ENCODE data around the gene SLC39A3. TPM values are rescaled to one million over a fixed set of nuclear protein-coding genes. Genes with fewer than 3 reads are reported as not detected.

SLC39A3 gene, protein sequence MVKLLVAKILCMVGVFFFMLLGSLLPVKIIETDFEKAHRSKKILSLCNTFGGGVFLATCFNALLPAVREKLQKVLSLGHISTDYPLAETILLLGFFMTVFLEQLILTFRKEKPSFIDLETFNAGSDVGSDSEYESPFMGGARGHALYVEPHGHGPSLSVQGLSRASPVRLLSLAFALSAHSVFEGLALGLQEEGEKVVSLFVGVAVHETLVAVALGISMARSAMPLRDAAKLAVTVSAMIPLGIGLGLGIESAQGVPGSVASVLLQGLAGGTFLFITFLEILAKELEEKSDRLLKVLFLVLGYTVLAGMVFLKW
- total RNA-seq, result 10 to 100 TPM; 19.5 to 22.0 TPM
- long read RNA-seq, donor 1, transcript SLC39A3-201 (3 exons, 1,502 nt), result major isoform, 20 of 28 reads
- long read RNA-seq, donor 1, partial matches to known transcripts, result 4 of 28 reads
- long read RNA-seq, donor 1, other reads (novel, unspliced or antisense), result 2 of 28 reads
- long read RNA-seq, donor 2, transcript SLC39A3-201 (3 exons, 1,502 nt), result major isoform, 137 of 155 reads
- long read RNA-seq, donor 2, partial matches to known transcripts, result 13 of 155 reads
- long read RNA-seq, donor 2, other reads (novel, unspliced or antisense), result 2 of 155 reads

DNA sequence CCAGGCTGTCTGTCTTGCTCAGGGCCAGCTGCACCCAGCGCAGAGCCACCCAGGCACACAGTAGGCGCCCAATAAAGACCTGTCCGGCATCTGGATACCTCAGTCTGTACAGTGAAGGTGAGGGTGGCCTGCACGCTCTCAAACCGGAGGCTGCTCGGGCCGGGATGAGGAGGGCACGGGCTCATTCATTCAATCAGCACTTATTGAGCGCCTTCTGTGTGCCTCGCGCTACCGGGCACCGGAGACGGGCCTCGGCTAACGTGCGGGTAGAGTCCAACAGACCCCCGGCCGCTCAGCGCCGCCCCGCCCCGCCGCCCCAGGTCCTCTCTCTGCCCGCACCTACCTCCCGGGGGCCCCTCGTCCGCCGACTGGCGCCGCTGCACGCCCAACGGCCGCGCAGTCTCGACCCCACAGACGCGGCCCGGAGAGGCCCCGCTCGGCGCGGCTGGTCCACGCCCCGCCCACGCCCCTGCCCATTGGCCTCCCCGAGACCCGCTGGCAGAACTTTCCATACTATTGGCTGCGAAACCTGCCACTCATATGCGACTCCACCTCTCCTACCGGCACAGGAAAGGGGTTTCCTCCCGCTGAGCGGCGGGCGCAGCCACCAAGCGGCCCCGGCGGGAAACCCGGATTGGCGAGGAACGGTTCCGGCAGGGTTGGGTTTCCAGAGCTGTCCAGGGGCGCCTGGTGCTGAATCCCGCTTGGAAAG is at the start of gene SLC39A3:
Gene SLC39A3 (minus strand): TSS at position 416 of the 712 bp plus-strand sequence. CDS start 2,760 bp downstream, outside the sequence.
- intact Hi-C loops (cut with DNase I), result no loop called here
- DNase-seq (ENCODE audit: low spot score), result peak; percentile 99

DNA sequence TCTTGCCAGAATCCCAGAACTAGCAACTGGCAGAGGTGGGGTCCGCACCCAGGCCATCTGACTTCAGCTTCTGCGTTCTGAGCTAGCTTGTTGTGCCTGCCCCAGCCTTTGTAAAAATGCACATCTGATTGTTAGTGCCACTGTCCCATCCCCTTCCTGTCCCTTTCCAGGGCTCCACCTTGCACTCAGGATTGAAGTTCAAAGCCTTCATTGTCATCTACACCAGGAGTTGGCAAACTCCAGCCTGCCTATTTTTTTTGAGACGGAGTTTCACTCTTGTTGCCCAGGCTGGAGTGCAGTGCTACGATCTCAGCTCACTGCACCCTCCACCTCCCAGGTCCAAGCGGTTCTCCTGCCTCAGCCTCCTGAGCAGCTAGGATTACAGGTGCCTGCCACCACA is 48.4 kb upstream of the SLC39A3 start:
- intact Hi-C loops (cut with DNase I), result no loop called here
- no peak for DNase-seq (ENCODE audit: low spot score)

DNA sequence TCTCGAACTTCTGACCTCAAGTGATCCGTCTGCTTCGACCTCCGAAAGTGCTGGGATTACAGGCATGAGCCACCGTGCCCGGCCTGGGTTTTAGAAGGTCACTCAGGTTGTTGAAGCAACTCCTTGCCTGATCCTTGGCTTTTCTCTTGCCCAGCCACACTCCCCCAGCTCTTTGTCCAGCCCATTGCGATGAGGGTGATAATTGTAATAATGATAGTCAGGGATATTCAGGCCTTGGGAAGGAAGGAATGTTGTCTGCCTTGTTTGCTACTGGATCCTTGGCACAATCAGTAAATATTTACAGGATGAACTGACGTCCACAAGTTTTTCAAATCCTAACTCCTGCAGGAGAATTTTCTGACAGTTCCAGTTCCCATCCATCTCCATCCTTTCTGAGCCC is 47.3 kb upstream of the SLC39A3 start:
- DNase-seq (ENCODE audit: low spot score), result no peak
- intact Hi-C loops (cut with DNase I), result no loop called here

DNA sequence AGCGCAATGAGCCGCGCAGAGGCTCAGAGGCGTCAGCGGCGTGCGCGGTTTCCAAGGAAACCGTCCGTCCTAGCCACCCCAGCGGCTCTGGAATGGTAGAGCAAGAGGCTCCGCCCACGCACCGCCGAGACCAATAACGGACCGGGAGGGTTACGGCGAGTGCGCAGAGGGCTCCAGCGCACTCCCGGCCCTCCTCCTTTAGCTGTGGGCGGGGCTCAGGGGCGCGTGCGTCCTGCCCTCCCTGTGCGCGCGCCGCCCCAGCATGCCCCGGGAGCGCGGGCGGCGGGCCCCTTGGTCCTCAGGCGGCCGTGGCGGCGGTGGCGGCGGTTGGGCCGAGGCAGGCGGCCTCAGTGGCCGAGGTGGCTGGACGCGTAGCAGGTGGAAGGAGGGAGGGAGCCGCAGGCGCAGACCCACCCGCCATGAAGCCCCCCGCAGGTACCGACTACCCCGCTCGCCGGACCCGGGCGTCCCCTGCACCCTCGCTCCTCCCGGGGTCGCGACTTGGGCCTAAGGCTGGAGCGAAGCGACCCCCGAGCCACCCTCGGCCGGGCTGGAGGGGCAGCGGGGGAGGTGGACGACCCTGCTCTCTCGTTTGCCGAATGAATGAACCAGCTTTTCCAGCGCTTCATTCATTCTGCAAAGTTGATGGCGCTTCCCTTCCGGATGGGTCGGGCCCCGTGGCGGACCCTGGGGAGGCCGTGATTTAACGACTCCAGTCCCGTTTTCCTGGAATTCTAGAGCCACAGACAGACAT is 45.6 kb upstream of the SLC39A3 start, which contains the start of gene THOP1:
Gene THOP1 (plus strand): TSS at position 260 of the 754 bp plus-strand sequence. CDS start 160 bp downstream, at position 420.
- intact Hi-C loops (cut with DNase I), result no loop called here
- DNase-seq (ENCODE audit: low spot score), result peak; percentile 100

DNA sequence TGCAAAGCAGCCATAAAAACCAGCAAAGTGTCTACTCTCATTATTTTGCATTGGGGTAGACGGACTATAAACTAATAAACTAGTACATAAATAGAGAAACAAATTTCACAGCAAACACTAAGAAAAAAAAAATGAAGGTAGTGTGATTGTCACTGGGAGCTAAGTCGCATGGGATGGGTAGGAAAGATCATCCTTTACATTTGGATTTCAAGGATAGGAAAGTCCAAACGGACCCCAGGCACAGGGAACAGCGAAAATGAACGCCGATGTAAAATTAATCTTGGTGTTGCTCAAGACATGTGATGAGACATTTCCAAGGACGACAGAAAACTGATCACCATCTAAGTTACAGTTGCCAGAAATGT is 43.9 kb upstream of the SLC39A3 start:
- intact Hi-C loops (cut with DNase I), result no loop called here
- no peak for DNase-seq (ENCODE audit: low spot score)

DNA sequence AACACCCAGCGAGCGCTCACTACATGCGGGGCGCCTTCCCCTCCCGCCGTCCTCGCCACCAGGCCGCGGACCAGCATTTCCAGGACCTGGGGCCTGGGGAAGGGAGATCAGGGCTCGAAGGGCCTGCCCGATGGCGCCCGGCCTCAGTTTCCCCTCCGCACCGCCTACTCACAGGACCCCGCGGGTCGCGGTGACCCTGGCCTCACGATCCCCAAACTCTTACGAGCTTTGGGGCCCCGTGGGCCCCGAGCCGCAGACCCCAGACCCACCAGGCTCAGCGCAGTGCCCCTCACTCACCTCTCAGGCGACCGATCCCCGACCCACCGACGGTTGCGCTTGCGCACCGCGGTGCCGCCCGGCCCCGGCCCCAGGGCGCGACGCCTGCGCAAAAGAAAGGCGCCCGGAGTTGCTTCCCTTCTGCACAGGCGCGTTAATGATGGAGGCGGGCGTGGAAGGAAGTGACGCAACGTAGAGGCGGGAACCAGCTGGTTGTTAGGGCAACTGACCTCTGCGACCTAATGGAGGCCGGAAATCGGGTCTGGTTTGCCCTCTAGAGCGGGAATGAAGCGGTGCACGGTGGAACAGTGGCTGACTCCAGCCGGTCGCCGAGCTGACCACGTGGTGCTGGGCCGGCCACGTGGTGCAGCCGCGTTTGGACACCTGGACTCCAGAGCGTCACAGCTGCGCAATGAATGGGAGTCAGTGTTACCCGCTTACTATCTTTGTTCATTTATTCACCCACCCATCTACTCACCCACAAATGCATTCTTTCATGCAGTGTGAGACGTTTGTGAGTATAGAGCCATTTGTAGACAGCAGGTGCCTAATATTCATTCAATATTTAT is 43.3 kb upstream of the SLC39A3 start, which contains the start of gene SGTA:
Gene SGTA (minus strand): TSS at position 338 of the 845 bp plus-strand sequence. CDS start 14,205 bp downstream, outside the sequence.
- DNase-seq (ENCODE audit: low spot score), result peak; percentile 99
- intact Hi-C loops (cut with DNase I), result no loop called here

DNA sequence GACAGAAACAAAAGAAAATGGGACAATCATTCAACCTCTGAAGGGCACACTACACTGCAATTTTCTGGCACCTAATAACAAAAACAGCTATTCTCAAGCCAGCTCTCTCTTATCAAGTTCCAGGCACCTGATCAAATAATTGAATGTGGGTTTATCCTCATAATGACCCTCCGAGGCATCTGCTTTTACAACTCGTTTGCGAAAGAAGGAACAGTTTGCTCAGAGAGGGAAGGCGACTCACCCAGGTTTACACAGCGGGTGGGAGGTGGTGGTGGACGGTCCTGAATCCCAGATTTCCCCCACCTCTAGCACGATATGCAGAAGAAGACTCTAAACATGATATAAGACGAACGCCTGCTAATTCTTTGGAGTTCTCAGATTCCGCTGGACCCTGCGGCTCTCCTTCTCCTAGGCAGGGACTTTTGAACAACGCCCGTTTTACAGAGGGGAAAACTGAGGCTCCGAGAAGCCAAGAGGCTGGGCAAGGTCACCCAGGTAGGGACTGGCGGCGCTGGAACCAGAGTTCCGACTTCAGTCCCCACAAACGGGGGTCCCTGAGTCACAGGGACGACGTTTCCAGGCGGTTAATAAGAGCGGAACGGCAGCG is 42.6 kb upstream of the SLC39A3 start:
- DNase-seq (ENCODE audit: low spot score), result no peak
- intact Hi-C loops (cut with DNase I), result no loop called here

DNA sequence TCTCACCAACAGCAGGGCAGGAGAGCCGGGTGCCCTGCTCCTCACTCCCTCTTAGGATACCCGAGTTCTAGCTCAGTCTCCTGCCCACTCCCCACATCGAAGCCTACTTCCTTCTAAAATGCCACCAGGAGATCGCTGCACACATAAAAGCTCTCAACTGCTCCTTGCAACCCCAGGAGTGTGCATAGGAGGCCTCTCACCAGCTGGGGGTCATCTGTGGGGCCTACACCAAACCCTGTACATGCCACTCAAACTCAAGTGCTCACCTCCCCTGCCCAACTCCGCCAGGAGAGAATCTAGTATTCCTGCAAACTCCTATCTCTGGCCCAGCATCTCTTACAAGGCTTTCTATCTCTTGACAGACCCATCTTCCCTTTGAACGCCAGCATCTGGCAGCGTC is 40.5 kb upstream of the SLC39A3 start:
- intact Hi-C loops (cut with DNase I), result no loop called here
- no peak for DNase-seq (ENCODE audit: low spot score)

DNA sequence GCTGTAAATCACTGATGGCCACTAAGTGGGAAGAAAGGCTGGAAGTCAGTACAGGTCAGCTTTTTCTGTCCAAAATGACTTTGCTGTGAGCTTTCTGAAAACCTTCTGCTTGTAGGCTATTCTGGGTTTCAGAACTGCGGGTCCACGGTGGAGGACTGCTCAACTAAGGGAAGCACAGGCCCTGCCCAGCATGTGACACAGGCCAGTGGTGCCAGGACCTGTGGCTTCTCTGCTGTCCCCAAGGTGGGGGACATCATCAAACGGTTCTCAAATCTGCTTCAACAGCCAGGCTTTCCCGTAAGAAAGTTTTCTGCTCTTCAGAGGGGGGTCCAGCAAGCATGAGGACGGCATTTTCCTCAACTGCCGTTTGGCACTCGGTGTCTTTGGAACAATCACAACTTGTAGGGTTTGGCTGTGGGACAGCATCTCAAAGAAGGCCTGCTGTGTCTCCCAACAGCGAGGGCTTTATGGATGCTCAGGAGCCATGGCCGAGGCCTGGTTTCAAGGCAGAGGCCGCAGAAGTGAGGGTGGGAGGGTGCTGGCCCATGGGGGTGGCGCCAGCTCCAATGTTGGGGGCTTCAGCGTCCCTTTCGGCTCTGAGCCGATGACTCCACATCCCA is 39.4 kb upstream of the SLC39A3 start:
- no peak for DNase-seq (ENCODE audit: low spot score)
- intact Hi-C loops (cut with DNase I), result no loop called here

DNA sequence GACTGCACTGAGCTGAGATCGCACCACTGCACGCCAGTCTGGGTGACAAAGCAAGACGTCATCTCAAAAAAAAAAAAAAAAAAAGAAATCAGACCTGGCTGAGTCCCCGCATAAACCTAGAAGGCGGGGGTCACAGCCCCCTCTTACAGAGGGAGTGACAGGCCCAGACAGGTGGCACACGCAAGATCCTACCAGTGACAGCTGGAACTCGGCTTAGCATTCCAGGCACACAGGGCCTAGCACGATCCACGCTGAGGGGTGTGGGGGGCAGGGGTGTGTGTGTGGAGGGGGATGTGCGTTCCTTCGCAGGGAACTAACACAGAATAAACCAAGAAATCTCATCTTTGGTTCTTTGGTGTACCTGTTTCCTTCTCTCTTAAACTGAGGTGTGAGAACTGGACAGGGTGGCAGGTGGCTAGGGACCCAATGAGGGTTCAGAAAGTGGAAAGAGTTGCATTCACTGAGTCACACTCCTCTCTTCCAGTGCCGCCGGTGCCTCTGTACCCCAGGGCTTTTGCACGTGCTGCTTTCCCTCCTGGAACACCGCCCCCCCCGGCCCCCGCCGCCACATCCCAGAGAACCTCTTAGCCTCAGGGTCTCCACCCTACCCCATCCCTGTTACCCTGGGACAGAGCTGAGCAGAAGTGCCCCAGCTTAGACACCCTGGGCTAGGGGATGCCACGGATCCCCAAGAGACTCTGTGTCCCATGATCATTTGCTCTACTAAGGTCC is 38.3 kb upstream of the SLC39A3 start:
- intact Hi-C loops (cut with DNase I), result no loop called here
- no peak for DNase-seq (ENCODE audit: low spot score)

DNA sequence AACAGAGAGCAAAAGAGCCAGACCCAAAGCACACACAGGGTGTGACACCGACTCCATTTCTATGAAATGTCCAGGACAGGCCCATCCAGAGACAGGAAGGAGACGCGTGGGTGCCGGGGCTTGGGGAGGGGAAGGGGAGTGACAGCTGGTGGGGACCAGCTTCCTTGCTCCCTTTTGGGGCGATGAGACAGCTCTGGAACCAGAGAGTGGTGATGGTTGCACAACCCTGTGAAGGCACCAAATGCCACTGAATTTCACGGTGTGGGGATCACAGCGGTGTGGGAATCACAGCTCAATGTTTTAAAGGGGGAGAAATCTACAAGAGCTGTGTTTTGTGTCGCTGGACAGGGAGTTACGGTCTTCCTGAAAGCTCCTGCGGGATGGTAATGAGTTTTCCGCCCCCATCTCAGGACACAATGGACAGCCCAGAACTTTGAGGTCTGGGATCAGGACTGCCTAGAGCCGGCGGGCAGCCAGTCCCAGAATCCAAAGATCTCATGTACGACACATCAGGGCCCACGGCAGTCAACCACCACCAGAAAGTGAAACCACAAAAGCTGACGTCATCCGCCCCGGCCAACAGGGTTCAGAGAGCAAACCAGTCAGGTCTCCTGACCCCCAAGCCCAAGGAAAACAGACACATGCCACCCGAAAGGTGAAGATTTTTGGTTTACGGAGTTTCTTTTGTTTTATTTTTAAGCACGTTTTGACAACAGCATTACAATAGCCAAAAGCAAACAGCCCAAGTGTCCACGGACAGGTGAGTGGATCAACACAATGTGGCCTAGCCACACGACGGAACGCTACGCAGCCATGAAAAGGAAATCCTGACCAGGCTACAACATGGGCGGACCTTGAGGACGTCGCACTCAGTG is 36.0 kb upstream of the SLC39A3 start:
- DNase-seq (ENCODE audit: low spot score), result peak; percentile 91
- intact Hi-C loops (cut with DNase I), result no loop called here

DNA sequence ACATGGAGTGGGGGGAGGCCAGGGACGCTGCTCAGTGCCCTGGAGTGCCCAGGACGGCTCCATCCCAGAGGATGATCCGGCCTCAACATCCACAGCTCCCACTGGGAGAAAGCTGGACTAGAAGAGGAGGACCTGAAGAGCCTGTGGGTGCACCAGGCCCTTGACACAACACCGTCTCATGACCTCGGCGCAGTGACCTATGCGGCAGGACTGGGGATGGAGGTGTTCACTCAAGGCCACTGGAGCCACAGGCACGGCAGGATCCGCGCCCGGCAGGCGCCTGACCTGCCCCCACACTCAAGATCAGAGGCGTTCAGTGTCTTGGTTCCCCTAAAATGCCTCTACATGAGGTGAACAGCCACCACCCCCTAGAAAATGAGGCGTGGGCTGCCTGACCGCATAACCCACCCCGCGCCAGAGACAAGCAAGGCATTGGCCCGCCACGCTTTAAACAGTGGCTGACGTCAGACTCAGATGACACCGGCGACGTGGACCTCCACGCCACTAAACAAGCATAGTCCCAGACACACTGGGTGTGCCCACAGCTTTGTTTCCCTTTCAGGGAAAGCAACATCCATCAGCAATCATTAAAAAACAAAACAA is 35.2 kb upstream of the SLC39A3 start:
- no peak for DNase-seq (ENCODE audit: low spot score)
- intact Hi-C loops (cut with DNase I), result no loop called here

DNA sequence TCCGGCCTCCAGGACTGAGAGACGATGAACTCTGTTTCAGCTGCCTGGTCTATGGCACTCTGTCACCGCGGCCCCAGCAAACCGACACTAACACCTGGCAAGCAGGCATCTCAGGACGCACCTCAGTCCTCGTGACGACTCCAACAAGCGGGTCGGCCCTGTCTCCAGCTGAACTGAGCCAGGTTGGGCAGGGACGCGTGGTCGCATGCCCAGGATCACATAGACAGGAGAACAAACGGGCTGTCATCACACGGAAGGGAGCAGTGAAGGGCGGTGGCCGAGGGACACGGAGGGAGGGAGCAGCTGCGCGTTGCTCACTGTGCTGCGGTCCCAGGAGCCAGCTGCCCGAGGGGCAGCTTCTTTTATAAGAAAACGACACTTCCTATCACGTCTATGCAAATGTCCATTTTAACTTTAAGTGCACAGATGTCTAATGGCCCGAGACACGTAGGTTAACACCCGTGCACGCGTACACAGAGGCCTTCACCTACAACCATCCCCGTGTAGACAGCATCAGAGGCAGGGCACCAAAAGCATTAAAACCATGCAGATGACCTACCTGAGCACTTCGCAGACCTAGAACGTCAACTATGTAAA is 34.4 kb upstream of the SLC39A3 start:
- intact Hi-C loops (cut with DNase I), result no loop called here
- no peak for DNase-seq (ENCODE audit: low spot score)

DNA sequence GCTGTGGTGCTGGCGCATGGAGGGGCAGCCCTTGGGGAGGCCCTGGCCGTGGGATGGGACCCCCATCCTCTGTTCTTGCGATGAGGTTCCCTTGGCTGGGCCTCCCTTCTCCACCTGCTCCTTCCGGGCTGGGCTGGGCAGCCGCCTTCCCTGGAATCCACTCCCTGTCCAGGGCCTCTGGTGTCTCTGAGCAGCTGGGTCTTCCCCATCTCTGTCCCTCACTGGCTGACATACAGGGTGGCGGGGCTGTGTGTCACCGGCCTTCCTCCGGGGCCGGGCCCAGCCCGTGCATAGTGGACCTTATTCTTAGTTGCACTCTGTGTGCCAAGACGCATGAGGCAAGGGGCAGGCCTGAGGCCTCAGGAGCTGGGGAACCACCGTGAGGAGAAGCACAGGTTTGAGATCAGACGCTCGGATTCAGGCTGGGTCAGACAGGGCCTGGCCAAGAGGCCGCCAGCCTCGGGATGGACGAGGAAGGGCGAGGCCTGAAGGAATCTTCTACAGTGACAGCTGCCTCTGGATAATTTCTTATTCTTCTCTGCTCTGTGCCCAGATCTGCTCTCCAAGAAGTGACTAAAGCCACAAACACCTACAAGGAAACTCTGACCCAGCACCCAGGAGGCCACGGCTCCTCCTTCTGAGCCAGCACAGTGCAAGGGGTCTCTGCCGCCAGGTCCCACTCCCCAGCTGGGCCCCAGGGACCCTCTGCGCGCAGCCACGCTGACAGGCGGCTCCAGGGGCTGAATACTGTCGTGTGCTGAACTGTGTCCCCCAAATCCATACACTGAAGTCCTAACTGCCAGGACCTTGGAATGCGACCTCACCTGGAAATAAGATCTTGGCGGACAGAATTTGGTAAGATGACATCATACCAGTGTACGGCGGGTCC is 32.2 kb upstream of the SLC39A3 start:
- DNase-seq (ENCODE audit: low spot score), result no peak
- intact Hi-C loops (cut with DNase I), result no loop called here

All from posterior vena cava (tissue), 2 donors.